Right lobe of liver (tissue), 4 donors: ENCODE measurements around the gene FAIM2.

Experiments
- CTCF ChIP-seq, 4 donors: fragments of 200-600 bp in 3 of 4; fragments of 450-650 bp in 1 of 4; IDR thresholded peaks; one replicate each; pipeline versions ENCODE4 v1.5.1 to v1.8.0; 2016 to 2022; ENCODE audit warnings: antibody characterized with exemption in 4 of 4, mild to moderate bottlenecking in 2 of 4
- POLR2A ChIP-seq: fragments of 450-650 bp; IDR thresholded peaks from one replicate; pipeline ENCODE4 v1.6.1; 2017; ENCODE audit warnings: antibody characterized with exemption, mild to moderate bottlenecking
- donor health status: DM: no; HTN: no; CAD: no.
- donor health status: DM: no; HTN: no; CAD: no.
- donor health status: DM: no; HTN: yes; CAD: no.

DNA sequence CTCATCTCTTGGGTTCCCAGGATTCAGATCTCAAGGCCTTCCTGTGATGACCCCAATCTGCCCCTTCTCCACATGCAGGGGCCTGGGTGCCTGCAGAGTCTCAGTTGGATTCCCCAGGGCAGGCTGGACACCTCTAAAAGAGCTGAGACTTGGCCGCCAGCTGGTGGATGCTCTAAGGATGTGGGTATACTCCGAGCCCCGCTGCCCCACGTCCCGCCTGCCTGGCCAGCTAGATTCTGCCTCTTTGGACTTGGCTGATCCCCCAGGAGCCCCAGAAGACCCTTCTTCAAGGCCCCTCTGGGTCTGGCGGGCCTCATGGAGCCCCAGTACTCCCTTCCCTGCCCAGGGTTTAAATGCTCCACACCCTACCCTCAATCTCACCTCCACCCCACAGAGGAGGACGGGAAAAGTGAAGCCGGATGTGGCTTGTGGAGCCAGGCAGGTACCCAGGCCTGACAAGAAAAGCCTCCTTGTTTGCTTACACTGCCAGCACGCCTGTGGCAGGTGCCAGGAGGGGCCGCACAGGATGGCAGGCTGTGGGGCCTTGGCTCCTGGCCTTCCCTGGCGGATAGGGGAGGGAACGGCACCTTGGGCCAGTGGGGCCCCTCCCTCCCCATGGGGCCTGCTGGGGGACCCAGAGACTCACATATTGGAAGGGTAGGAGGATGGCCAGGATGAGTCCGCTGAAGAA is 15.1 kb downstream of the FAIM2 start:
- TF ChIP-seq CTCF (IDR thresholded peaks at IDR 0.05) = no peak
- TF ChIP-seq POLR2A = no peak
